LNCaP clone FGC (cell line): Measurements from ENCODE around the gene FGF5.
"Not testable (repeated sequence)": the region's sequence is repeated elsewhere in the genome, so short reads cannot be mapped to it uniquely, and the experiment has no call there.

Experiments
- DNase-seq: peaks from one replicate; pipeline ENCODE4 v3.0.0-alpha.2; 2011; ENCODE audit warnings: low read depth
- H3K4me3 ChIP-seq: 2 replicates; pipeline ENCODE4 v1.5.1; 2011; ENCODE audit warnings: mild to moderate bottlenecking, low read depth, low read length, control low read depth
- TF ChIP-seq, protein P1 (sequence below): IDR thresholded peaks from 2 replicates; pipeline ENCODE4 v1.5.1; 2012; ENCODE audit warnings: mild to moderate bottlenecking; ENCODE audit not compliant: control insufficient read depth, insufficient read depth; ENCODE audit errors: extremely low read depth

FGF5 gene

DNA sequence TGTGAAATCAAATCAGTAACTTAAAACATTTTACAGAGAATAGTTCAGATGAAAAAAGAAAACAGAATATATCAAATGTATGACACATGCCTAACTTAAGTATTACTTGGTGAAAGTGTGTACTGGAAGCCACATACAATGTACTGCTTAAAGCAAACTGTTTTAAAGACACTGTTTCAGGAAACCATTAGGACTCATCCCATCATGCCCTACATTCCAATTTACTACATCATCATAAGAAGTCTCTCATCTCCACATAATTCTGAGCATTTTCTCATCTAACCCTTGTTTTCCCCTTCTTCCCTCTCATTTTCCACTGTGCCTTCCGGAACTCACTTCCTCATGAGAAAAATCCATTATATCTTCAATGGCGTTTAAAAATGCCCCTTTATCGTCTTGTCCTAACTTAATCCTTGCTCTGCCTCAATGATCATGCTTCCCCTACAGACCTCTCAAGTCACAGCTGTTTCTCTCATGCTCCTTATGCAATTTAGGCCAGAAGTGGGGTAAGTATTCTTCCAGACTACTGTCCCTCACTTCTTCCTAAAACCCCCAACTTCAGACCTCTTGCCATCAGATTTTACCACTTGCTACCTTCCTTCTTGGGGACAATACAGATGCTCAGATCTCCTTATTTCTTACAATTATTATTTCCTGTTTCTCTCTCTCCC, 26.8 kb upstream of the FGF5 start:
- TF ChIP-seq, protein P1, sequence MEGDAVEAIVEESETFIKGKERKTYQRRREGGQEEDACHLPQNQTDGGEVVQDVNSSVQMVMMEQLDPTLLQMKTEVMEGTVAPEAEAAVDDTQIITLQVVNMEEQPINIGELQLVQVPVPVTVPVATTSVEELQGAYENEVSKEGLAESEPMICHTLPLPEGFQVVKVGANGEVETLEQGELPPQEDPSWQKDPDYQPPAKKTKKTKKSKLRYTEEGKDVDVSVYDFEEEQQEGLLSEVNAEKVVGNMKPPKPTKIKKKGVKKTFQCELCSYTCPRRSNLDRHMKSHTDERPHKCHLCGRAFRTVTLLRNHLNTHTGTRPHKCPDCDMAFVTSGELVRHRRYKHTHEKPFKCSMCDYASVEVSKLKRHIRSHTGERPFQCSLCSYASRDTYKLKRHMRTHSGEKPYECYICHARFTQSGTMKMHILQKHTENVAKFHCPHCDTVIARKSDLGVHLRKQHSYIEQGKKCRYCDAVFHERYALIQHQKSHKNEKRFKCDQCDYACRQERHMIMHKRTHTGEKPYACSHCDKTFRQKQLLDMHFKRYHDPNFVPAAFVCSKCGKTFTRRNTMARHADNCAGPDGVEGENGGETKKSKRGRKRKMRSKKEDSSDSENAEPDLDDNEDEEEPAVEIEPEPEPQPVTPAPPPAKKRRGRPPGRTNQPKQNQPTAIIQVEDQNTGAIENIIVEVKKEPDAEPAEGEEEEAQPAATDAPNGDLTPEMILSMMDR, result no peak
- no peak overlapping the region for H3K4me3 ChIP-seq
- DNase-seq, result no peak

DNA sequence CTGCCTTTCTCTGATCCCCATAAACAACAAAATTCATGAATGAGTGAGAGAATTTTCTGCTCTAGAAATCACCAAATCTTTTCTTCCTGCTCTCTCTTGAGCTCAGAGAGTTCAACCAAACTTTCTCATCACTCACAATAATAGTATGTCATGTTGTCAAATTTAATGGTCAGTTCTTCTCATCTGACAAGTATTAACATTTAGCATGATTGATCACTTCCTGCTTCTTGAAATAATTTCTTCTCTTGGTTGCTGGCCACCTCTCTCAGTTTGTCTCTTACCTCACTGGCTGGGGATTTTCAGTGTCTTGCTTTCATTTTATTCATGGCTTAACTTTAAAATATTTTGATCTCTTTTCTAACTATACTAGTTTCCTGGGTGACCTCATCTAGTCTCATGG, 25.5 kb upstream of the FGF5 start:
- TF ChIP-seq, protein P1, result no peak
- no peak overlapping the region for H3K4me3 ChIP-seq
- DNase-seq, result no peak

DNA sequence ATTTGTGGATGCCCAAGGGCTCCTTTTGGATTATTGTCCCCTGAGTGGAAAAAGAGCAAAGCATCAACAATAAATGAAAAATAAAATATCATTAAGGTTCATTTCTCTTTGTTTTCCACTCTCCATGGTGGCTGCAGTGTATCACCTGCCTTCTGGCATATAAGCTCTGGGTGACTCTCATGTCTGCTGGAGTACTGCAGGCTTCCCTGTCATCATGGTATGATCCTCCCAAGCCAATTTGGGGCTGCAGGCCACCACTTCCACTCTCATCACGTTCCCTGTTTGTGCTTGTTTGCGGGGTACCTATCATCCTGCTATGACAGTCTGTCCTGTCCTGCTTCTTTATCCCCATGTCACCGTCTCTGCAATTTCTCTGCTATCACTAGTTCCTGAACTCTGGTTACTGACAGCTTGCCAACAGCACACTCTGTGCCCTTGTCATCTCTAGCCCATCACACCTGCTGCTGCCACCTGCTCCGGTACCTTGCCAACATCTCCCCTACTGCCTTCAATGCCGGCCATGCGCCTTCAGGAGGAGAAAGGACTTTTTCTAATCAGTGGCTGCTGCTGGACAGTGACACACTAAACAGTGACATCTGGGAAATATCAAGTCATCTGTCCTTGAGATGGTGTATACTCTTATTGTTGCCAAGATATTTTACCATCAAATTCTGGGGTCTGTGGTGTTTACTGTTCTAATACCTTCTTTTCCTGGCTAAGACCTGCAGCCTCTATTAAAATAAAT, 23.0 kb upstream of the FGF5 start:
- TF ChIP-seq, protein P1, result no peak
- no peak overlapping the region for H3K4me3 ChIP-seq
- DNase-seq, result no peak

DNA sequence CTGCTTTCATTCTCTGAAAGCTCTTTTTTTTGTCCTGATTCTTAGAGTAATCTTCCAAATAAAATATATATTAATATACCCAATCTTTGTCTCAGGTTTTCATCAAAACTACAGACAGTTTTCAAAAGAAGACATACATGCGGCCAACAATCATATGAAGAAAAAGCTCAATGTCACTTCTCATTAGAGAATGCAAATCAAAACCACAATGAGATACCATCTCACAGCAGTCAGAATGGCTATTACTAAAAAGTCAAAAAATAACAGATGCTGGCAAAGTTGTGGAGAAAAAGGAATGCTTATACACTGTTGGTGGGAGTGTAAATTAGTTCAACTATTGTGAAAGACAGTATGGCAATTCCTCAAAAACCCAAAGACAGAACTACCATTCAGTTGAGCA, 19.0 kb upstream of the FGF5 start:
- not testable (repeated sequence) for H3K4me3 ChIP-seq, DNase-seq

DNA sequence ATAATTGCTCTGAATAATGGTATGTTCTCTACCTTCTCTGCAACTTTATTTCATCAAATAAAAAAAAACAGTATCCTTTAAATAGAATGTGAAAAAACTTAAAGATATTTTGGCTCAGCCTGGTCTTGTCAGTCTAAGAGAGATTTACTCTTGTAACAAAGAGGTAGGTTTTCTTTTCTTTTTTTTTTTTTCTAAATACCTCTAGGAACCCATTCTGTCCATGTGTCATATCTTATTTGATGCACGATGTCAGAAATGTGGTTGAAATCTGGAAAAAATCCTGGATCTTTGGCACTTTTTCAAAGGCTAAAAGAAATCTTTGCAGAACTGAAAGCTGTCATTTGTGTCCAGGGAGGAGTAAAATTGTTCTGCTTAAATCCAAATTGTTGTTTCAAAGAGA, 17.3 kb upstream of the FGF5 start:
- DNase-seq, result no peak
- TF ChIP-seq, protein P1, result no peak
- H3K4me3 ChIP-seq, result no peak overlapping the region

DNA sequence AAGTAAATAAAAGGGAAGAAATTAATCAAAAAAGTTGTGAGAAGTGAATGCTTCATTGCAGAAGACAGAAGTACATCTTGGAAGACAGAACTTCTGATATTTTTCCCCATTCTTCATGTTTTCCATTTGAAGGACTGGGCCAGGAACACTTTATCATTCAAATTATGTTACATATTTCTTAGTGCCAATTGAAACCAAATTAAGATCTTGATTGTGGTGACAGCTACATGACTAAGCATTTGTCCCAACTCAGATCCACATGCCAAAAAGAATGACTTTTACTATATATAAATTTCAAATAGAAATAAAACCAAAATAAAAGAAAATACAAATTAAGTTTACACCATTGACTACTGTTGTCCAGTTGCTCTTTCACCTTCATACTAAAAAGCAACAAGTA, 14.0 kb upstream of the FGF5 start:
- DNase-seq, result no peak
- TF ChIP-seq, protein P1, result no peak
- H3K4me3 ChIP-seq, result no peak overlapping the region

DNA sequence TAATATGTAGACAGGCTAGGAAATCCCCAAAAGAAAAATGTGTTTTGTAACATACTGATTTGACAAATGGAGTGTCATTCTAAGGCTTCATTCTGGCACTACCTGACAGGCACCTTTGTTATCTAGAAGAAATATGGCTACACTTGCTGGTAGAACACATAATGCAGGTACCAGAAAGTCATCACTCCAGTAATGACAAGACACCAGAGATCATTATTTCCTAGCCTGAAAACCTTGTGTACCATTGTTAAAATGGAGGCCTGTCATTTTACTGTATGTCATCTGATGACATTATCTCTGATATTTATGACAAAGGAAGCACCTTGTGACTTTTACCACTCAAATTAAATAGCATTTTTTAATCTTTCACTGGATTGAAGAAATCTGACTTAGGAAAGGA, 13.5 kb upstream of the FGF5 start:
- no peak overlapping the region for H3K4me3 ChIP-seq
- TF ChIP-seq, protein P1, result no peak
- DNase-seq, result no peak
